HG02610 (cell line): Measurements from ENCODE around the gene UVSSA.
"Not testable (repeated sequence)": the region's sequence is repeated elsewhere in the genome, so short reads cannot be mapped to it uniquely, and the experiment has no call there.

ENCODE experiments used
- ATAC-seq: cut with Tn5 transposase; IDR thresholded peaks from one replicate; pipeline ENCODE4 v1.9.1; 2021; ENCODE audit warnings: mild to moderate bottlenecking, moderate library complexity; ENCODE audit not compliant: unreplicated experiment

Gene UVSSA

DNA sequence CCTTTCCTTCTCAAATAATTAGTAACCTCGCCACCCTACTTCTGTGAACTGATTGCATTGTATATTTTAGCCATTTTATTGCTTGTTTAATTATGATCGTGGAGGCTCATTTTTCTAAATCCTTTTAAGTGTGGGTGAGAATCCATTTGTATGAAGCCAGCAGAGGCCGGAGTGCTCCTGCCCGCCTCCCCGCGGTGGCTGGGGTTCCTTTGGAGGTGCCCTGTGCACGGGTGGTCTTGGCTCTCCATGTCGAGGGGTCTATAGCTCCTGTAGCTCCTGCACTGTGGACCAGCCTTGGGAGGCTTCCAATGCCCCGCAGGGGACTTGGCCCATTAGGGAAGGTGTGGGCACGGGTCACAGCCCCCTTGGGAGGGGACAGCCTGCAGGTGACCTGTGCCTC lies 15.0 kb downstream of the UVSSA start:
- no peak for ATAC-seq

- no peak for ATAC-seq
Measured at GRCh38 chr4:1362521-1362920, 15.5 kb downstream of the UVSSA start.

GRCh38 chr4:1363513-1363912 lies 16.5 kb downstream of the UVSSA start:
- no peak for ATAC-seq

- no peak for ATAC-seq
Measured at GRCh38 chr4:1364217-1364616, 17.2 kb downstream of the UVSSA start.

DNA sequence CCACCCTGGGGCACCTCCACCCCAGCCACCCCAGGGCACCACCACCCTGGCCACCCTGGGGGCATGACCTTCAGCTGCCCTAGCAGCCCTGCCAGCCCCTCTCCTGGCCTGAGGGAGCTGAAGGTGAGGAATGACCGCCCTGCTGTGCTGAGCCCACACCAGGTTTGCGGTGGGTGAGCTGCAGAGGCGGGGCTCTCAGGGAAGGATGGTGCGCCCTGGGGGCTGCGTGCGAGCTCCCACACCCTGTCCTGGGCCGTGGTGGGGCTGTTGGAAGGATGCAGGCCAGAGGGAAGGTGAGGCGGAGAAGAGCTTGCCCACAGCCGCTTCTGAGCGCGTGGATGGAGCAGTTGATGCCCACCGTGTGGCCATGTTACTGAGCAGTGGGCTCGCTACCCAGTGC lies 17.7 kb downstream of the UVSSA start:
- no peak for ATAC-seq

GRCh38 chr4:1365271-1366178 lies 18.5 kb downstream of the UVSSA start:
- no peak for ATAC-seq

GRCh38 chr4:1366371-1367229 lies 19.6 kb downstream of the UVSSA start:
- no peak for ATAC-seq

DNA sequence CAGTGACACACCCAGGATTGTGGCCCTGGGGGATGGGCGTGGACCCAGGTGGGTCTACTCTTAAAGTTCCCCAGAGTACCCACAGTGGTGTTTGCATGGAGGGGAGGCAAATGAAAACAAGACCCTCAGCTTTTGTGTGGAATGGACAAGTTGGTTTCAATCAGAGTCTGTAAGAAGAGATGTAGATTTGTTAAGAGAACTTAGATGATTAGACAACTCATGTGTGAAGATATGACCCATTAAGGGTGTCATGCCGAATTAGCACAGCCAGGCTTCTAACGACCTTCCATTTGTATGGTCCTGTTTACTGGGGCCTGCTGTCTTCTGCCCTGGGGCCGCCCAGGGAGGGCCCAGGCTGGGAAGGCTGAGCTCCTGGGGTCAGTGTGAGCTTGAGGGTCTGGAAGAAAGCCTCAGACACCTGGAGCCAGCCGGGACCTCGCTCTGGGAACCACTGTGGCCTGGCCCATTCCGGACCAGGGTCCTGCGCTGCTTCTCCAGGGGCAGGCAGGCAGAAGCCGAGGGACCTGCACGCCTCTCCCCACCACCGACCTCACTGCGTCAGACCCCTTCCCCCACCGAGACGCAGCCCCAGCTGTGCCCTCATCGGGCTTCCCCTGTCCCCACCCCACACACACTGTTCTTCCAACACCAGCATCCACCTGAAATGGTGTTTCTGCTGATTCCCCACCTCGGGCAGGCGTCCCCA lies 20.4 kb downstream of the UVSSA start:
- ATAC-seq = no peak

GRCh38 chr4:1367936-1368289 lies 20.9 kb downstream of the UVSSA start:
- ATAC-seq = no peak

GRCh38 chr4:1368421-1369090 lies 21.5 kb downstream of the UVSSA start:
- ATAC-seq = no peak

DNA sequence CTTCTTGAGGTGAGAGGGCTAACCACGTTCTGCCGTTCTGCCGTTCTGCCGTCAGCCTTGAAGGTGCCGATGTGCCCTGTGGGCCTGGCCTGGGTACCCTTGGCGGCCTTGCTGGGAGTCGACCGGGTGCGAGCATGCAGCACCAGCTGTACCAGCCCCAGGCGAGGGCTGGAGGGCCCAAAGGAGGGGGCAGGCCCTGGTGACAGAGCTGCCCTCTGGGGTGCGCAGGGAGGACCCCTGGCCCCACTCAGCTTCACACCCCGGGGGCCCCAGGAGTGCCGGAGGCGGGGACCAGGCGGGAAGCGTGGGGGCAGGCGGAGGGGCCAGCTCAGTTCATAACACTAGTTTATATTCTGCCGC lies 22.1 kb downstream of the UVSSA start:
- ATAC-seq = no peak

DNA sequence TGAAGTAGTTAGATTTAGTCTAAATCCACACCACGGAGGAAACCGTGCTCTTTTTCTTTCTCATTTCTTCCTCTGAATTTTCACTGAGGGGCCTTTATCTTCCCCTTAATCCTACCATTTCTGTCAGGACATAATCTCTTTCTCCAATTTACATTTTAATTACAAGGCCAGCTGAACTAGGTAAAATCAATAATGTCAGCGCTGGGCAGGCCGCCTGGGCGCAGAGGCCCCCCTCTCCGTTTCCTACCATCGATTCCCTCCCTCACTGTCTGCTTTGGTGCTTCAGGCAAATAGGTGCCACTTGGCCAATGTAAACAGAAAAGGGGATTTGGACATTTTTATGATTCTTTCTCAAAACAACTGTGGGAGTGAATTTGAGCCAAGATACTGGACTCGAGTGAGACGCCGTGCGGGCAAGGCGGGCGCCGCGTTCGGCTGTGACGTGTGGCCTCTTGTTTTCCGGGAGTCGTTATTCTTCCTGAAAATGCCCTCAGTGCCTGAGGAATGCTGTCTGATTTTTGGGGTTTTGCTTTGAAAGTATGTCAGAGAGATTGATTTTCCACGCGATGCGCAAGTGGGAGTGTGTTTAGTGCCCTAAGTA lies 22.6 kb downstream of the UVSSA start:
- ATAC-seq = no peak

- ATAC-seq = no peak
Measured at GRCh38 chr4:1370321-1371124, 23.5 kb downstream of the UVSSA start.

DNA sequence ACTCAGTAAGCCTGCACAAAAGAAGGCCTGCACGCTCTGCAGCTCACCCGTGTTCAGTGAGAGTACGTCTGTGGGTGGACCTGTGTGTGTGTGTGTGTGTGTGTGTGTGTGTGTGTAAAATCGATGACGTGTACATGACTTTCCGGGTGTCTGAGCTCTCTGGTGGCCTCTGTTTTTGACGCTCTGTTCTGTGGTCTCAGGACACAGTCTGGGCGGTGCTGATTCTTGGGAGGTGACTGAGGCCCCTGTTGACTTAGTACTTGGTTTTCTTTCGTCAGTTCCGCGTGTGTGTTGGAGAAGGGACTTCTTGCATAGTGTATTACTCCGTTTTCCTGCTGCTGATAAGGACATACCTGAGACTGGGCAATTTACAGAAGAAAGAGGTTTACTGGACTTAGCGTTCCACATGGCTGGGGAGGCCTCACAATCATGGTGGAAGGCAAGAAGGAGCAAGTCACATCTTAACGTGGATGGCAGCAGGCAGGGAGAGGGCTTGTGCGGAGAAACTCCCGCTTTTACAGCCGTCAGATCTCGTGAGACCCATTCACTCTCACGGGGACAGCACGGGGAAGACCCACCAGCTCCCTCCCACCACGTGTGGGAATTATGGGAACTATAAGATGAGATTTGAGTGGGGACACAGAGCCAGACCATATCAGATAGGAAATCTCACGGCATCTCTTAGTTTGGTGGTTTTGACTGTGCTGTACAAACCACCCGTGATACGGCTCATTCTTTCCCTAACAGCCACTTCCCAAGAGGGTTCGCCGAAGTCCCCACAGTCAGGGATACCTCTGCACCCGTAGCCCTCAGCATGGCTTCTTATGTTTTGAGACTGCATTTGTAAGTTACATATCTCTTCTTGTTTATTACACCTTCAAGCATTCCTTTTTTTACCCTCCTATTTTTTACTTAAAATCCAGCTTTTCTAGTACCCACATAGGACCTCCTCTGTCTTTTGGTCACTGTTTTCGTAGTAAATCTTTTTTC lies 24.5 kb downstream of the UVSSA start:
- ATAC-seq = no peak

DNA sequence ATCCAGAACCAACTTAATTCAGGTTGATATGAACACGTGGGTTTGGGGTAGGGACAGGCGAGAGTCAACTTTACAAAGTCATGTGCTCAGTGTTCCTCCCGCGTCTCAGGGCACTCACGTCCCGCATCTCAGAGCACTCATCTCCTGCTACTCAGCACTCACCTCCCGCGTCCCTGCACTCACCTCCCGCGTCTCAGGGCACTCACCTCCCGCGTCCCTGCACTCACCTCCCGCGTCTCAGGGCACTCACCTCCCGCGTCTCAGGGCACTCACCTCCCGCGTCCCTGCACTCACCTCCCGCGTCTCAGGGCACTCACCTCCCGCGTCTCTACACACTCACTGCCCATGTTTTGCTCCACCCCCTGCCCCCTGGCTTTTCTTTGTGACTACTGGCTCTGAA lies 25.6 kb downstream of the UVSSA start:
- not testable (repeated sequence) for ATAC-seq

DNA sequence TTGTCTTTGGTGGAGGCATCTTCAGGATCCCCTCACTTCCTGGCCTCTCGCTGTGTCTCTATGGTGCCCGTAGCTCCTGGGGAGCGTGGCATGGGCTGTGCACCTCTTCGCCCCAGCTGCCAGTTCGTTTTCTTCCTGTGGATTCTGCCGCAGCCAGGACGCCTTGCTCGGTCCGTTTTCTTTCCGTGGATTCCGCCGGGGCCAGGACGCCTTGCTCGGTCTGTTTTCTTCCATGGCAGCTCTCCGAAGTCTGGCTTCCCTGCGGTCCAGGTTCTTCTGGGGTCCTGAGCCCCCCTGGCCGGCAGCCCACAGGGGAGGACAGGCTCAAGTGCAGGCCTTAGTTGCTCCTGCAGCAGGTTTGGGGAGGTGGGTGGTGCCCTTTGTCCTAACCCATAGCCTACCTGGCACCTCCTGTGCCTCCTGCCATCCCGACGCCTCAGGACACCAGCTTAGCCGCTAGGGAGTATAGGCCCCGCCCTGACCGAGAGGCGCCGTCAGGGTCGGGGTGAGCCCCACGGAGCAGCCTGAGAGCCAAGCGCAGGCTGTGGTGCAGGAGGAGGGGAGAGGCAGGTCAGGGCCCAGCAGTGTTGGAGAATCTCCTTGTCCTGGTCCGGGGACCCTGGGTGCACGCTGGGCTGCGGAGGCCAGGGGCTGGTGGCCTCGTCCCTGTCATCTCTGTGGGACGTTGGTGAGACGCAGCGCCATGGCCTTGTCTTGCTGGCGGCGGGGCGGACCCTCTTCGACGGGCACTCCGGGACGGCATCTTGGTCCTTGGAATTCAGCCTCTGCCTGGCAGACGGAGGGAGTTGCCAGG lies 27.1 kb downstream of the UVSSA start:
- no peak for ATAC-seq

DNA sequence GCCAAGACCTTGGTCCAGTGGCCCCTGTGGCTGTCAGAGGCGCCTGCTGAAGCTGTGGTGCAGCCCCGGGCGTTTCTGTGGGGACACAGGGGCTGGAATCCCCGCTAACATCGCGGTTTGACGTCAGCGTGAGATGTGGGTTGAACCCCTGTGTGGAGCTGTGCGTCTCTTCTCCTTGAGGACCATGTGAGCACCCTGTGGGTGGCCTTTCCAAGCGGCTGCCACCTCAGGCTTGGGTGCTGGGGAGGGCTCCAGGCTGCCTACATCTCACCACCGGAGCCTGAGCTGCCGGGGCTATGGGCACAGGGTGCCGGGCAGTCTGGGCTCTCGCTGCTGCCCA lies 27.7 kb downstream of the UVSSA start:
- ATAC-seq = no peak
